Measurements from ENCODE around the gene MPP4. TPM values are rescaled to one million over a fixed set of nuclear protein-coding genes. Genes with fewer than 3 reads are reported as not detected.

MPP4 gene
- total and polyA plus RNA-seq, 4 donors: 0.02 to 0.25 (median 0.07) TPM; not detected in 1

DNA sequence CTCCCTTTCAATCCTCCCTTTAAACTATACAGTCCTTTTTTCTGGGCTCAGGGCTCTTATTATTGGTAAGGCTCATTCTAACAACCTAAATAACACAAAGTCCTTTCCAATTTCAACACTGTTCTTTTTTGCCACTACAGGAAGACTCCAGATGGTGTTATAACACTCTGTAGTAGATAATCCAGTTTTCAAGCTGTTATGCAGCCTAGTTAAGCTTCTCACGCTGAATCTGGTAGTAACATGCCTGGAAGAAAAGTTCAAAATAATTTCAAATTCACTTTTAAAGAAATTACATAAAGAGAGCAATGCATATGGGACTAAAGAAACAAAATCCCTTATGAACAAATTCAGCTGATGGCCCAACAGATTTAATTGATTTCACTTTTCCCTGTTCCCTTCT is 3.2 kb upstream of the MPP4 start (continued):
- TF ChIP-seq GABPA (IDR thresholded peaks at IDR 0.05 in 1 of 2, conservative IDR thresholded peaks at IDR 0.05 in 1 of 2) (no peak), FOXA2 (IDR thresholded peaks at IDR 0.05) (no peak), RAD21 (IDR thresholded peaks at IDR 0.05) (no peak), FOXA1 (IDR thresholded peaks at IDR 0.05) (no peak)
- TF ChIP-seq, protein P1, sequence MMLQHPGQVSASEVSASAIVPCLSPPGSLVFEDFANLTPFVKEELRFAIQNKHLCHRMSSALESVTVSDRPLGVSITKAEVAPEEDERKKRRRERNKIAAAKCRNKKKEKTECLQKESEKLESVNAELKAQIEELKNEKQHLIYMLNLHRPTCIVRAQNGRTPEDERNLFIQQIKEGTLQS (IDR thresholded peaks at IDR 0.05): no peak

DNA sequence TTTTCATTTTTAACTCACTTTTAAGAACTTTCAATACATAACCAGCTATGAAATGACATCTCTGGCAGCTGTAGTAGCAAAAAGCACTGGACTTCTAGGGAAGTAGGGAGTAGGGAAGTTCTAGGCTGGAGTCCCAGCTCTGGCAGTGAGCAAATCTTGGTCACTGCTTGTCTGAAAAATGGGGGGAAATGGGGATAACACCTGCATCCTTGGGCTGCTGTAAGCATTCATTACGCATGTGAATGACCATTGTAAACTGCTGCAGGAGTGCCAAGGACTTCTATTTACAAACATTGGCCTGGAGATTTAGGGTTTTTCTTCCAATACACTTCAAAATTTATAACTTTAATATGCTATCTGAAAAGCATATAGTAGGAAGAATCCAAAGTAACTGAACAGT is 972 bp upstream of the MPP4 start:
- DNase-seq (ENCODE audit: low spot score): no peak
- Histone ChIP-seq H3K9me3 (ENCODE audit: control insufficient read depth in 4 of 4, low read length in 3 of 4) (no peaks in the 10 kb centered on the region), H3K4me3 (ENCODE audit: low read depth in 1 of 3, low read length in 3 of 3) (no peak overlapping the region), H3K4me1 (ENCODE audit: control insufficient read depth in 4 of 4, insufficient read depth in 4 of 4, low read length in 3 of 4) (peaks cover 0 to 2% (median 0%) of the 10 kb centered on the region in 4 donors), H3K36me3 (ENCODE audit: control insufficient read depth in 4 of 4, insufficient read depth in 3 of 4, low read depth in 1 of 4, low read length in 3 of 4) (peaks cover 7 to 25% (median 21%) of the 10 kb centered on the region in 4 donors), H3K27ac (ENCODE audit: low read depth in 1 of 2, low read length in 2 of 2) (no peak overlapping the region), H3K9ac (ENCODE audit: low read depth in 1 of 2, low read length in 2 of 2) (no peak overlapping the region), H3K27me3 (ENCODE audit: control insufficient read depth in 4 of 4, insufficient read depth in 4 of 4, low read length in 3 of 4) (no peaks in the 10 kb centered on the region)
- TF ChIP-seq YY1 (IDR thresholded peaks at IDR 0.05) (no peak), FOXA2 (IDR thresholded peaks at IDR 0.05) (no peak), EGR1 (IDR thresholded peaks at IDR 0.05; ENCODE audit: low read depth in 2 of 2) (no peak), HNF4G (IDR thresholded peaks at IDR 0.05) (no peak), HNF4A (conservative IDR thresholded peaks at IDR 0.05) (no peak), NR2F2 (IDR thresholded peaks at IDR 0.05) (no peak), RXRA (IDR thresholded peaks at IDR 0.05) (no peak)
- TF ChIP-seq, protein P2, sequence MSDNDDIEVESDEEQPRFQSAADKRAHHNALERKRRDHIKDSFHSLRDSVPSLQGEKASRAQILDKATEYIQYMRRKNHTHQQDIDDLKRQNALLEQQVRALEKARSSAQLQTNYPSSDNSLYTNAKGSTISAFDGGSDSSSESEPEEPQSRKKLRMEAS (IDR thresholded peaks at IDR 0.05): no peak
- TF ChIP-seq, protein P3, sequence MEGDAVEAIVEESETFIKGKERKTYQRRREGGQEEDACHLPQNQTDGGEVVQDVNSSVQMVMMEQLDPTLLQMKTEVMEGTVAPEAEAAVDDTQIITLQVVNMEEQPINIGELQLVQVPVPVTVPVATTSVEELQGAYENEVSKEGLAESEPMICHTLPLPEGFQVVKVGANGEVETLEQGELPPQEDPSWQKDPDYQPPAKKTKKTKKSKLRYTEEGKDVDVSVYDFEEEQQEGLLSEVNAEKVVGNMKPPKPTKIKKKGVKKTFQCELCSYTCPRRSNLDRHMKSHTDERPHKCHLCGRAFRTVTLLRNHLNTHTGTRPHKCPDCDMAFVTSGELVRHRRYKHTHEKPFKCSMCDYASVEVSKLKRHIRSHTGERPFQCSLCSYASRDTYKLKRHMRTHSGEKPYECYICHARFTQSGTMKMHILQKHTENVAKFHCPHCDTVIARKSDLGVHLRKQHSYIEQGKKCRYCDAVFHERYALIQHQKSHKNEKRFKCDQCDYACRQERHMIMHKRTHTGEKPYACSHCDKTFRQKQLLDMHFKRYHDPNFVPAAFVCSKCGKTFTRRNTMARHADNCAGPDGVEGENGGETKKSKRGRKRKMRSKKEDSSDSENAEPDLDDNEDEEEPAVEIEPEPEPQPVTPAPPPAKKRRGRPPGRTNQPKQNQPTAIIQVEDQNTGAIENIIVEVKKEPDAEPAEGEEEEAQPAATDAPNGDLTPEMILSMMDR (IDR thresholded peaks at IDR 0.05; ENCODE audit: low read depth, low read length, missing input control): no peak
- TF ChIP-seq, protein P4, sequence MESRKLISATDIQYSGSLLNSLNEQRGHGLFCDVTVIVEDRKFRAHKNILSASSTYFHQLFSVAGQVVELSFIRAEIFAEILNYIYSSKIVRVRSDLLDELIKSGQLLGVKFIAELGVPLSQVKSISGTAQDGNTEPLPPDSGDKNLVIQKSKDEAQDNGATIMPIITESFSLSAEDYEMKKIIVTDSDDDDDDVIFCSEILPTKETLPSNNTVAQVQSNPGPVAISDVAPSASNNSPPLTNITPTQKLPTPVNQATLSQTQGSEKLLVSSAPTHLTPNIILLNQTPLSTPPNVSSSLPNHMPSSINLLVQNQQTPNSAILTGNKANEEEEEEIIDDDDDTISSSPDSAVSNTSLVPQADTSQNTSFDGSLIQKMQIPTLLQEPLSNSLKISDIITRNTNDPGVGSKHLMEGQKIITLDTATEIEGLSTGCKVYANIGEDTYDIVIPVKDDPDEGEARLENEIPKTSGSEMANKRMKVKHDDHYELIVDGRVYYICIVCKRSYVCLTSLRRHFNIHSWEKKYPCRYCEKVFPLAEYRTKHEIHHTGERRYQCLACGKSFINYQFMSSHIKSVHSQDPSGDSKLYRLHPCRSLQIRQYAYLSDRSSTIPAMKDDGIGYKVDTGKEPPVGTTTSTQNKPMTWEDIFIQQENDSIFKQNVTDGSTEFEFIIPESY (IDR thresholded peaks at IDR 0.05): no peak
- WGBS: 84% methylated on average over 1 of the region's 1 CpG

DNA sequence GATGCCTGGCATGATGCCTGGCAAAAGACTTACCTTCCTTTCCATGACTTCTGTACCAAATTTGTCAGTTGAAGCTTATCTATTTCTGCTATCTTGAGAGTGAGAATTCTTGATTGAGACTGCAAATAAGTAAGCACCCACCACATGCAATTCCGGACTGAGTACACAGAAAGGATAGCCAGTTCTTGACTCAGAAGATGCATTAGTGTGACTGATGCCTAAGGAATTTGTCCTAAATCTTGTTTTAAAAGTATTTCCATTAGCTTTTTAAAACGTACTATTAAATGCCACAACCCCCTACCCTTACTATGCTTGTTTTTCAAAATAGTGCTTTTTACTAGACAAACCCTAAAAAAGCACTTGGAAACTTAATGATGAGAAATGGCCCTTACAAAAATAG is 545 bp downstream of the MPP4 start:
- Histone ChIP-seq H3K27ac (ENCODE audit: low read depth in 1 of 2, low read length in 2 of 2) (no peak overlapping the region), H3K36me3 (ENCODE audit: control insufficient read depth in 4 of 4, insufficient read depth in 3 of 4, low read depth in 1 of 4, low read length in 3 of 4) (peaks cover 4 to 17% (median 12%) of the 10 kb centered on the region in 4 donors), H3K9ac (ENCODE audit: low read depth in 1 of 2, low read length in 2 of 2) (no peak overlapping the region), H3K4me3 (ENCODE audit: low read depth in 1 of 3, low read length in 3 of 3) (no peak overlapping the region), H3K4me1 (ENCODE audit: control insufficient read depth in 4 of 4, insufficient read depth in 4 of 4, low read length in 3 of 4) (peaks cover 0 to 2% (median 0%) of the 10 kb centered on the region in 4 donors), H3K27me3 (ENCODE audit: control insufficient read depth in 4 of 4, insufficient read depth in 4 of 4, low read length in 3 of 4) (no peaks in the 10 kb centered on the region), H3K9me3 (ENCODE audit: control insufficient read depth in 4 of 4, low read length in 3 of 4) (no peaks in the 10 kb centered on the region)
- no peak for DNase-seq (ENCODE audit: low spot score)
- 85% methylated on average over 2 of the region's 2 CpGs for WGBS
- TF ChIP-seq JUND (IDR thresholded peaks at IDR 0.05) (peak in 1 of 2 donors; percentile 33), GABPA (IDR thresholded peaks at IDR 0.05 in 1 of 2, conservative IDR thresholded peaks at IDR 0.05 in 1 of 2) (no peak)

All from liver (tissue), 9 donors.